ENCODE measurements around the gene AMOTL1.

DNA sequence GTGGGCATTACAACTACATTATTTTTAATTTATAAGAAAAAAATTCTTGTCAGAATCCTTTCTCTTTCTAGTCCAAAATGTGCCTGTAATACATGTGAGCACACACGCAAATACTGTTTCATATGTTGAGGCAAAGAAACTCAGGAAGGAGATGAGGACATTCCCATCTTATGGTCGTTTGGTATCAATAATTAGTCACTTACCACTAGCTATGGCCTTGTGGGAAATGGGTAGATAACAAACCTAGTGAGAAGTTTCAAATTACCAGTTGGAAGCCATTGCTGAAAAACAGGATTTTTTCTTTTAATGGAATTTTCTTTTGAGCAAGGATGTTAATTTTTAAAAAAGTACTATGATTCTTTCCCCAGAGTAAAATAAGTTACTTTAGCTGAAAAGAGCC, 25.7 kb downstream of the AMOTL1 start:
- TF ChIP-seq, protein P1, sequence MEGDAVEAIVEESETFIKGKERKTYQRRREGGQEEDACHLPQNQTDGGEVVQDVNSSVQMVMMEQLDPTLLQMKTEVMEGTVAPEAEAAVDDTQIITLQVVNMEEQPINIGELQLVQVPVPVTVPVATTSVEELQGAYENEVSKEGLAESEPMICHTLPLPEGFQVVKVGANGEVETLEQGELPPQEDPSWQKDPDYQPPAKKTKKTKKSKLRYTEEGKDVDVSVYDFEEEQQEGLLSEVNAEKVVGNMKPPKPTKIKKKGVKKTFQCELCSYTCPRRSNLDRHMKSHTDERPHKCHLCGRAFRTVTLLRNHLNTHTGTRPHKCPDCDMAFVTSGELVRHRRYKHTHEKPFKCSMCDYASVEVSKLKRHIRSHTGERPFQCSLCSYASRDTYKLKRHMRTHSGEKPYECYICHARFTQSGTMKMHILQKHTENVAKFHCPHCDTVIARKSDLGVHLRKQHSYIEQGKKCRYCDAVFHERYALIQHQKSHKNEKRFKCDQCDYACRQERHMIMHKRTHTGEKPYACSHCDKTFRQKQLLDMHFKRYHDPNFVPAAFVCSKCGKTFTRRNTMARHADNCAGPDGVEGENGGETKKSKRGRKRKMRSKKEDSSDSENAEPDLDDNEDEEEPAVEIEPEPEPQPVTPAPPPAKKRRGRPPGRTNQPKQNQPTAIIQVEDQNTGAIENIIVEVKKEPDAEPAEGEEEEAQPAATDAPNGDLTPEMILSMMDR (IDR thresholded peaks at IDR 0.05 in 4 of 5, conservative IDR thresholded peaks at IDR 0.05 in 1 of 5), result no peak
- TF ChIP-seq POLR2A (IDR thresholded peaks at IDR 0.05), result no peak
